IPS DF 6.9 (cell line): ENCODE data around the gene ESX1.
A peak's percentile ranks its signal among the peaks of the same experiment; 100 is the strongest.
"Not testable (repeated sequence)": the region's sequence is repeated elsewhere in the genome, so short reads cannot be mapped to it uniquely, and the experiment has no call there.

Source experiments
- DNase-seq: peaks from one replicate; pipeline ENCODE4 v3.0.0-alpha.2; 2013; ENCODE audit warnings: low read depth, low spot score
- H3K27ac ChIP-seq: one replicate; pipeline ENCODE4 v1.5.1; 2013; ENCODE audit warnings: low read length, control low read depth
- H3K27me3 ChIP-seq: 2 replicates; pipeline ENCODE4 v1.6.1; 2013; ENCODE audit warnings: mild to moderate bottlenecking, low read length; ENCODE audit not compliant: control insufficient read depth, insufficient read depth
- H3K36me3 ChIP-seq: 2 replicates; pipeline ENCODE4 v1.6.1; 2013; ENCODE audit warnings: low read length; ENCODE audit not compliant: control insufficient read depth, insufficient read depth
- H3K4me1 ChIP-seq: 2 replicates; pipeline ENCODE4 v1.6.1; 2013; ENCODE audit warnings: low read length; ENCODE audit not compliant: control insufficient read depth, insufficient read depth
- H3K4me3 ChIP-seq: 2 replicates; pipeline ENCODE4 v1.5.1; 2013; ENCODE audit warnings: mild to moderate bottlenecking, low read length
- H3K9me3 ChIP-seq: 2 replicates; pipeline ENCODE4 v1.6.1; 2013; ENCODE audit warnings: low read length, inconsistent platforms; ENCODE audit not compliant: control insufficient read depth, insufficient read depth
- whole genome bisulfite sequencing: extraction: QIAGEN DNeasy Blood & Tissue Kit; methylation state at CpG from one replicate; pipeline ENCODE4 v1.1.7; 2013; ENCODE audit warnings: mixed read lengths, missing lambda C conversion rate; ENCODE audit not compliant: insufficient read length, insufficient coverage; 5-methylcytosine and 5-hydroxymethylcytosine counted together

ESX1 gene

GRCh38 chrX:104270212-104270611, 15.5 kb upstream of the ESX1 start:
- Histone ChIP-seq H3K4me3 (no peak overlapping the region), H3K36me3 (no peaks in the 10 kb centered on the region), H3K4me1 (no peaks in the 10 kb centered on the region), H3K27ac (no peak overlapping the region), H3K27me3 (peaks cover 6% of the 10 kb centered on the region; the same call in 1 of the 2 replicates), H3K9me3 (no peaks in the 10 kb centered on the region)
- no peak for DNase-seq
- WGBS = no CpG with 5 or more reads among the region's 6 CpGs

GRCh38 chrX:104255465-104255864, 732 bp upstream of the ESX1 start:
- Histone ChIP-seq H3K4me1 (no peaks in the 10 kb centered on the region), H3K27ac (no peak overlapping the region), H3K4me3 (no peak overlapping the region), H3K36me3 (no peaks in the 10 kb centered on the region), H3K27me3 (peaks cover 59% of the 10 kb centered on the region), H3K9me3 (no peaks in the 10 kb centered on the region)
- no peak for DNase-seq
- no CpG with 5 or more reads among the region's 13 CpGs for WGBS

GRCh38 chrX:104253567-104254441, 929 bp downstream of the ESX1 start:
- WGBS = no CpG with 5 or more reads among the region's 65 CpGs
- Histone ChIP-seq H3K27me3 (peaks cover 50% of the 10 kb centered on the region), H3K27ac (no peak overlapping the region), H3K36me3 (no peaks in the 10 kb centered on the region), H3K4me3 (peak overlapping the region; percentile 14; the same call in 1 of the 2 replicates), H3K4me1 (no peaks in the 10 kb centered on the region), H3K9me3 (no peaks in the 10 kb centered on the region)
- DNase-seq = no peak

- H3K27me3 ChIP-seq = peaks cover 30% of the 10 kb centered on the region
- H3K4me1 ChIP-seq = no peaks in the 10 kb centered on the region
- WGBS = no CpG with 5 or more reads among the region's 17 CpGs
- H3K27ac ChIP-seq = no peak overlapping the region
- no peaks in the 10 kb centered on the region for H3K9me3 ChIP-seq
- H3K4me3 ChIP-seq = no peak overlapping the region
- H3K36me3 ChIP-seq = no peaks in the 10 kb centered on the region
- DNase-seq = no peak
Measured at GRCh38 chrX:104250470-104250869, 4.3 kb downstream of the ESX1 start.

- not testable (repeated sequence) for H3K36me3 ChIP-seq
Measured at GRCh38 chrX:104230060-104230459, 24.7 kb downstream of the ESX1 start.

GRCh38 chrX:104211187-104211586, 43.5 kb downstream of the ESX1 start:
- H3K9me3 ChIP-seq = no peaks in the 10 kb centered on the region
- no peak overlapping the region for H3K4me3 ChIP-seq
- no peaks in the 10 kb centered on the region for H3K36me3 ChIP-seq
- no peak for DNase-seq
- no peak overlapping the region for H3K27ac ChIP-seq
- no CpG with 5 or more reads among the region's 5 CpGs for WGBS
- H3K4me1 ChIP-seq = no peaks in the 10 kb centered on the region
- no peaks in the 10 kb centered on the region for H3K27me3 ChIP-seq

More at GRCh38 chrX:104230060-104230459, 24.7 kb downstream of the ESX1 start:
- not testable (repeated sequence) for H3K4me1 ChIP-seq, DNase-seq, H3K9me3 ChIP-seq, H3K27me3 ChIP-seq, H3K27ac ChIP-seq, H3K4me3 ChIP-seq
- no CpG with 5 or more reads among the region's 10 CpGs for whole genome bisulfite sequencing

GRCh38 chrX:104205548-104205947, 49.2 kb downstream of the ESX1 start:
- WGBS = no CpG with 5 or more reads among the region's 5 CpGs
- no peak for DNase-seq
- no peak overlapping the region for H3K27ac ChIP-seq
- H3K4me1 ChIP-seq = no peaks in the 10 kb centered on the region
- no peaks in the 10 kb centered on the region for H3K36me3 ChIP-seq
- no peaks in the 10 kb centered on the region for H3K27me3 ChIP-seq
- H3K4me3 ChIP-seq = no peak overlapping the region
- H3K9me3 ChIP-seq = no peaks in the 10 kb centered on the region
